IPS-20b (cell line): ENCODE data around the gene ADISSP.

ENCODE experiments used
- H3K27ac ChIP-seq: one replicate; pipeline ENCODE4 v1.5.1; 2013; ENCODE audit warnings: low read length
- H3K27me3 ChIP-seq: 2 replicates; pipeline ENCODE4 v1.6.1; 2013; ENCODE audit warnings: mild to moderate bottlenecking, low read length, inconsistent platforms; ENCODE audit not compliant: insufficient read depth
- H3K36me3 ChIP-seq: 2 replicates; pipeline ENCODE4 v1.6.1; 2013; ENCODE audit warnings: low read depth, mild to moderate bottlenecking, inconsistent platforms, low read length, moderate library complexity; ENCODE audit not compliant: insufficient read depth
- H3K4me1 ChIP-seq: 2 replicates; pipeline ENCODE4 v1.6.1; 2013; ENCODE audit warnings: mild to moderate bottlenecking, control low read depth, inconsistent platforms, low read length, moderate library complexity; ENCODE audit not compliant: insufficient read depth
- H3K4me3 ChIP-seq: 2 replicates; pipeline ENCODE4 v1.5.1; 2013; ENCODE audit warnings: mild to moderate bottlenecking, low read length, inconsistent platforms
- H3K9ac ChIP-seq: 2 replicates; pipeline ENCODE4 v1.6.1; 2013; ENCODE audit warnings: low read depth, mild to moderate bottlenecking, inconsistent platforms, low read length, moderate library complexity
- H3K9me3 ChIP-seq: 2 replicates; pipeline ENCODE4 v1.6.1; 2013; ENCODE audit warnings: mild to moderate bottlenecking, low read depth, low read length, inconsistent platforms; ENCODE audit not compliant: insufficient read depth

Gene ADISSP

GRCh38 chr20:3785240-3786125 is 17.9 kb upstream of the ADISSP start:
- H3K27ac ChIP-seq, result no peak overlapping the region

DNA sequence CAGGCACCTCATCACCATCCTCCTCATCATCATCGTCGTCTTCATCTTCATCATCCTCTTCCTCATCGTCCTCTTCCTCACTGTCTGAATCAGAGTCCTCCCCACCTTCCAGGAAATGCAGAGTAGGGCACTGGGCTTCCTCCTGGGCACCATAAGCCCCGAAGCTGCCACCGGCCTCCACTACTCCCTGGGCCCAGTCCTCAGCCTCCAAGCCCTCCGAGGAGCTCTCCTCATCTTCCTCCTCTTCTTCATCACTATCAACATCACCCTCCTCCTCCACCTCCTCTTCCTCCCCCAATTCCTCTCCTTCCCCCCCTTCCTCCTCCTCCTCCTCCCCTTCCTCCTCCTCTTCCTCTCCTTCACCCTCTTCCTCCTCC is 17.3 kb upstream of the ADISSP start:
- peaks cover 13% of the 10 kb centered on the region; the same call in 1 of the 2 replicates for H3K4me1 ChIP-seq

More at GRCh38 chr20:3785240-3786125, 17.9 kb upstream of the ADISSP start:
- H3K9me3 ChIP-seq, result no peaks in the 10 kb centered on the region
- peaks cover 7% of the 10 kb centered on the region; the same call in 1 of the 2 replicates for H3K36me3 ChIP-seq
- H3K4me3 ChIP-seq, result peak overlapping the region; percentile 83; the same call in 1 of the 2 replicates
- peaks cover 18% of the 10 kb centered on the region for H3K27me3 ChIP-seq
- H3K9ac ChIP-seq, result peak overlapping the region; percentile 80; the same call in 1 of the 2 replicates
- peaks cover 13% of the 10 kb centered on the region; the same call in 1 of the 2 replicates for H3K4me1 ChIP-seq

GRCh38 chr20:3784216-3784853 is 16.8 kb upstream of the ADISSP start:
- no peak overlapping the region for H3K9ac ChIP-seq
- no peak overlapping the region for H3K27ac ChIP-seq
- H3K4me1 ChIP-seq, result peaks cover 13% of the 10 kb centered on the region; the same call in 1 of the 2 replicates
- no peak overlapping the region for H3K4me3 ChIP-seq
- peaks cover 30% of the 10 kb centered on the region for H3K27me3 ChIP-seq
- peaks cover 7% of the 10 kb centered on the region; the same call in 1 of the 2 replicates for H3K36me3 ChIP-seq
- H3K9me3 ChIP-seq, result no peaks in the 10 kb centered on the region

More for the DNA sequence above, 17.3 kb upstream of the ADISSP start:
- Histone ChIP-seq H3K9me3 (no peaks in the 10 kb centered on the region), H3K9ac (no peak overlapping the region), H3K4me3 (no peak overlapping the region), H3K27me3 (peaks cover 24% of the 10 kb centered on the region), H3K27ac (no peak overlapping the region), H3K36me3 (peaks cover 7% of the 10 kb centered on the region; the same call in 1 of the 2 replicates)

DNA sequence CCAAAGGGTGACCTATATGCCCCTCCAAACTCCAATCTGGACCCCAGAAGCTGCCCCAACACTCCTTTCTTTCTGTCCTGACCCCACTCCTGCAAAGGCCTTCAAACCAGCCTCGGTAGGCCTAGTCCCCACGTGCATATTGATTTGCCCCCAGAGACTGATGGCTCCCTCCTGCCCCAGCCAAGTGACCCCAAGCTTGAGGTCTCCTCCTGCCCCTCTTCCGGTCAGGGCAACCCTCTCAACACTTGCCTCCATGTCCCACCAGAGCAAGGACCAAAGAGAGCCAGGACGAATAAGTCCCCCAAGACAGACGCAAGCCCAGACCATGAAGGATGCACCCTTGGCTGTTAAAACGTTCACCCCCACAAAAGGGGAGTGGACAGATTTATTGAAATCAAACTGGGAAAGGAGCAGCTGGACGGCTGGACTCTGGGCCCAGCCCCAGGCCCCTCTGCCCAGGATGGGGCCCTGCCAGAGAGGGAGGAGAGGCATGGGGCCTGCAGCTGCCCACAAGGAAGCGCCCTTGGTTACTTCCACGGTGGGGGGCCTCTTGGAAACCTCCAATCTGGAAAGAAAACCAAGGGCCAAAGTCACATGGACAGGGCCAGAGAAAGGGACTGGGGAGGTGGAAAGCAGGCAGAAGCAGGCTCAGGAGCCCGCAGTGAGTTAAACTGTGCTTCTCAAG is 16.1 kb upstream of the ADISSP start:
- Histone ChIP-seq H3K27me3 (peaks cover 36% of the 10 kb centered on the region), H3K9ac (no peak overlapping the region), H3K27ac (no peak overlapping the region), H3K9me3 (no peaks in the 10 kb centered on the region), H3K36me3 (peaks cover 7% of the 10 kb centered on the region; the same call in 1 of the 2 replicates), H3K4me1 (peaks cover 13% of the 10 kb centered on the region; the same call in 1 of the 2 replicates), H3K4me3 (no peak overlapping the region)

GRCh38 chr20:3783068-3783489 is 15.5 kb upstream of the ADISSP start:
- Histone ChIP-seq H3K36me3 (peaks cover 7% of the 10 kb centered on the region; the same call in 1 of the 2 replicates), H3K4me1 (peaks cover 13% of the 10 kb centered on the region; the same call in 1 of the 2 replicates), H3K4me3 (no peak overlapping the region), H3K9ac (no peak overlapping the region), H3K27me3 (peaks cover 38% of the 10 kb centered on the region), H3K27ac (no peak overlapping the region), H3K9me3 (no peaks in the 10 kb centered on the region)

DNA sequence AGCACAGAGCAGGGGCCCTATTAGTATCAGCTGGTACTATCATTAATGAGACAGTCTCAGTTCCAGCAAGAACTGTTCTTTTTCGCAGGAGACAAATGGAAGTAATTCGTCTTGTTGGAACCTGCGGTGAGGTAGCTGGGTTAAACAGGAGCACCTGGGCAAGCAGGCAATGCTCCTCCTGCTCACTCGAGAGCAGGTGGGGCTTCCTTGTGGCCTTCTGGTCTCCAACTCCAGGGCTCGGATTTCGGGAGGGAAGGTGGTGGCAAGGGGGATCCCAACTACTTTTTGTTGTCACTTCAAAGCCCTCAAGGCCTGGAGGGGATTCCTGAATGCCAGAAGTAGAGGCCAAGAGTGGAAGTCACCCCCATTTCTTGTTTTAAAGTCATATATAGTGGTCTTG is 15.0 kb upstream of the ADISSP start:
- Histone ChIP-seq H3K36me3 (peaks cover 7% of the 10 kb centered on the region; the same call in 1 of the 2 replicates), H3K27me3 (peaks cover 40% of the 10 kb centered on the region), H3K27ac (no peak overlapping the region), H3K4me3 (no peak overlapping the region), H3K9me3 (no peaks in the 10 kb centered on the region), H3K4me1 (peaks cover 13% of the 10 kb centered on the region; the same call in 1 of the 2 replicates), H3K9ac (no peak overlapping the region)

GRCh38 chr20:3781153-3781910 is 13.8 kb upstream of the ADISSP start, which contains the start of gene SPEF1:
TSS of gene SPEF1 (minus strand) at chr20:3781448. CDS start at chr20:3781287, 161 bp downstream.
- no peak within 1 kb of the TSS; the same call in 1 of the 2 replicates for H3K9ac ChIP-seq

DNA sequence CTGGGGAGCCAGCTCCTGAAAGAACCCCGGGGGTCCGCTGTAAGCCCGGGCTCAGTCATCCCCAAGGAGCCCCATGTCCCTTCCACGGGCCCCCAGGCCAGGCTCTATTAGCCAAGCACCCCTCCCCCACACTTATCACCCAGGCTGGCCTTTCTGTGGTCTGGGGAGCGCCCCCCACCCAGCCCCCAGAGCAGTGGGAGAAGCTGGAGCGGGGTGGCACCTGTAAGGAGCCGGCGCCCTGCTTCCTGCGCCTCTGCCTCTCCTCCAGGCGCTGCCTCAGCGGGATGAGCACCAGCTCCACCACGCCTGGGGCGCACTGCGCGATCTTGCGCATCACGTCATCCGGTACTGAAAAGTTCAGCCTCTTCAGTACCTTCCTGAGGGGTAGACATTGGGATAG is 11.4 kb upstream of the ADISSP start:
- no peak overlapping the region for H3K9ac ChIP-seq
- H3K36me3 ChIP-seq, result no peaks in the 10 kb centered on the region
- H3K9me3 ChIP-seq, result no peaks in the 10 kb centered on the region
- peak overlapping the region; percentile 72; the same call in 1 of the 2 replicates for H3K4me3 ChIP-seq
- peaks cover 8% of the 10 kb centered on the region; the same call in 1 of the 2 replicates for H3K4me1 ChIP-seq
- peaks cover 57% of the 10 kb centered on the region for H3K27me3 ChIP-seq
- H3K27ac ChIP-seq, result no peak overlapping the region

More at GRCh38 chr20:3781153-3781910, 13.8 kb upstream of the ADISSP start, which contains the start of gene SPEF1:
- H3K27me3 ChIP-seq, result peaks cover 45% of the 10 kb centered on the region
- no peak within 1 kb of the TSS for H3K27ac ChIP-seq
- H3K9me3 ChIP-seq, result no peaks in the 10 kb centered on the region
- H3K36me3 ChIP-seq, result peaks cover 7% of the 10 kb centered on the region; the same call in 1 of the 2 replicates
- H3K4me1 ChIP-seq, result peaks cover 8% of the 10 kb centered on the region; the same call in 1 of the 2 replicates
- peak within 1 kb of the TSS; percentile 63 for H3K4me3 ChIP-seq

DNA sequence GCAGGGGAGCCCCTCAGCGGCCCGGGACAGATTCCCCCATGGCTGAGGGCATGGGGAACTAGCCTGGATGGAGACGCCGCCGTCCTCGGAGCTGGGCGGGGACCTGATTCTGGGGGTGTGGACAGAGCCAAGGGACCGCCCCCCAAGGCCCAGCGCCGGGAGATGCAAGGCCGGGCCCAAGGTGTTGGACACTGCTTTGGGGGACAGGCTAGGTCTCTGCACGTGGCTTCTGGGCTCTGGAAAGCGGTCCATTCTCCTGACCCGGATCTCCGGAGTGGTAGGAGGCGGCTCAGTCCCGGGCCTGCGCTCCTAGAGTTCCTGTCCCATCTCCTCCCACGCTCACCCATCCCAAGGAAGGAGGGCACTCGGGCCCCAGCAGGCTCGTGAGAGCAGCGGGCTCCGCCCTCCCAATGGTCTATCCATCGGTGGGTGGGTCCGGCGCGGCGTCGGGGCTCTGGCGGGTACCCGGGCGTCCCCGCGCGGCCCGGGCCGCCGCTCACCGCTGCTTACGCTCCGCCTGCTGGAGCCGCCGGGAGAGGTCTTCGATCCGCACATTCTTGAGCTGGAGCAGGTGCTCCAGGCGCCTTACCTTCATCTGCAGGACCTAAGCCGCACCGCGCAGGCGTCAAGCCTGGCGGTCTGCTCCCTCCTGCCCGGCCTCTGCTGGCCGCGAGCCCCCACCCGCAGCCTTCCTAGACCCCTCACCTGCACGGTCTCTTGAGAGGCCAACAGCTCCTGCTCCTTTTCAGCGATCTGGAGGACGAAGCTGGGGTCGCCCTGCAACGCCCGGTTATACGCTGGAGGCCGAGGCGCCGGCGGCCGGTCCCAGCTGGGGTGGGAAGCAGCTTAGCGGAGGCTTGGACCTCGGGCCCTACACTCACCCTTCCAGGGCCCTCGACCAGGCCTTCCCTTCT is 10.4 kb upstream of the ADISSP start:
- peak overlapping the region; percentile 50; the same call in 1 of the 2 replicates for H3K9ac ChIP-seq
- H3K4me1 ChIP-seq, result peaks cover 8% of the 10 kb centered on the region; the same call in 1 of the 2 replicates
- peak overlapping the region; percentile 72 for H3K4me3 ChIP-seq
- no peak overlapping the region for H3K27ac ChIP-seq
- H3K36me3 ChIP-seq, result no peaks in the 10 kb centered on the region
- H3K27me3 ChIP-seq, result peaks cover 57% of the 10 kb centered on the region
- no peaks in the 10 kb centered on the region for H3K9me3 ChIP-seq

- Histone ChIP-seq H3K4me3 (peak overlapping the region; percentile 72), H3K36me3 (no peaks in the 10 kb centered on the region), H3K27me3 (peaks cover 57% of the 10 kb centered on the region), H3K4me1 (peaks cover 8% of the 10 kb centered on the region; the same call in 1 of the 2 replicates), H3K9ac (peak overlapping the region; percentile 50; the same call in 1 of the 2 replicates), H3K27ac (no peak overlapping the region), H3K9me3 (no peaks in the 10 kb centered on the region)
Measured at GRCh38 chr20:3777381-3777715, 9.8 kb upstream of the ADISSP start.
